HEK293T (cell line): ENCODE measurements around the gene CACHD1.

Source experiments
- CTCF ChIA-PET: fragments of 350-600 bp; formaldehyde crosslinking; extraction: SDS; loops from one replicate; lab custom pipeline; 2021; ENCODE audit warnings: antibody characterized with exemption, inconsistent platforms; lab: Yijun Ruan, JAX
- POLR2A ChIA-PET: fragments of 350-600 bp; formaldehyde crosslinking; extraction: SDS; loops from one replicate; lab custom pipeline; 2020; ENCODE audit warnings: antibody characterized with exemption, inconsistent platforms; lab: Yijun Ruan, JAX
- DNase-seq: peaks from one replicate; pipeline ENCODE4 v3.0.0; 2012; ENCODE audit warnings: mixed read lengths; ENCODE audit errors: extremely low spot score
- ARNT ChIP-seq: fragments of 450-650 bp; IDR thresholded peaks from 2 replicates; pipeline ENCODE4 v1.6.1; 2017; ENCODE audit warnings: mild to moderate bottlenecking
- BHLHE40 ChIP-seq: fragments of 450-650 bp; IDR thresholded peaks from 2 replicates; pipeline ENCODE4 v1.6.1; 2016; ENCODE audit warnings: mild to moderate bottlenecking, moderate library complexity, borderline replicate concordance
- CTBP1 ChIP-seq: fragments of 450-650 bp; IDR thresholded peaks from 2 replicates; pipeline ENCODE4 v1.6.1; 2016; ENCODE audit warnings: borderline replicate concordance
- ELF4 ChIP-seq: fragments of 450-650 bp; IDR thresholded peaks from 2 replicates; pipeline ENCODE4 v1.6.1; 2017; ENCODE audit warnings: antibody characterized with exemption
- FOXA1 ChIP-seq: fragments of 450-650 bp; IDR thresholded peaks from 2 replicates; pipeline ENCODE4 v1.6.1; 2016; ENCODE audit warnings: mild to moderate bottlenecking
- FOXK2 ChIP-seq: fragments of 450-650 bp; IDR thresholded peaks from 2 replicates; pipeline ENCODE4 v1.6.1; 2016; ENCODE audit warnings: mild to moderate bottlenecking
- FOXM1 ChIP-seq: fragments of 450-650 bp; IDR thresholded peaks from 2 replicates; pipeline ENCODE4 v1.6.1; 2017; ENCODE audit warnings: mild to moderate bottlenecking, borderline replicate concordance
- HDGF ChIP-seq: fragments of 450-650 bp; IDR thresholded peaks from 2 replicates; pipeline ENCODE4 v1.6.1; 2017; ENCODE audit warnings: antibody characterized with exemption, borderline replicate concordance
- L3MBTL2 ChIP-seq: fragments of 450-650 bp; conservative IDR thresholded peaks from 2 replicates; pipeline ENCODE4 v1.6.1; 2016; ENCODE audit warnings: mild to moderate bottlenecking
- LEF1 ChIP-seq: fragments of 450-650 bp; IDR thresholded peaks from 2 replicates; pipeline ENCODE4 v1.6.1; 2017; ENCODE audit warnings: mild to moderate bottlenecking, borderline replicate concordance
- NFRKB ChIP-seq: fragments of 450-650 bp; IDR thresholded peaks from 2 replicates; pipeline ENCODE4 v1.6.1; 2016; ENCODE audit warnings: mild to moderate bottlenecking, moderate library complexity
- SP1 ChIP-seq: fragments of 450-650 bp; IDR thresholded peaks from 2 replicates; pipeline ENCODE4 v1.6.1; 2017
- SUZ12 ChIP-seq: fragments of 450-650 bp; IDR thresholded peaks from 2 replicates; pipeline ENCODE4 v1.6.1; 2016; ENCODE audit warnings: mild to moderate bottlenecking
- TARDBP ChIP-seq: fragments of 450-650 bp; IDR thresholded peaks from 2 replicates; pipeline ENCODE4 v1.6.1; 2016
- ZNF384 ChIP-seq: fragments of 450-650 bp; IDR thresholded peaks from 2 replicates; pipeline ENCODE4 v1.6.1; 2016
- TF ChIP-seq, protein P1 (sequence below): fragments of 450-650 bp; IDR thresholded peaks from 2 replicates; pipeline ENCODE4 v1.6.1; 2016

The CACHD1 gene

DNA sequence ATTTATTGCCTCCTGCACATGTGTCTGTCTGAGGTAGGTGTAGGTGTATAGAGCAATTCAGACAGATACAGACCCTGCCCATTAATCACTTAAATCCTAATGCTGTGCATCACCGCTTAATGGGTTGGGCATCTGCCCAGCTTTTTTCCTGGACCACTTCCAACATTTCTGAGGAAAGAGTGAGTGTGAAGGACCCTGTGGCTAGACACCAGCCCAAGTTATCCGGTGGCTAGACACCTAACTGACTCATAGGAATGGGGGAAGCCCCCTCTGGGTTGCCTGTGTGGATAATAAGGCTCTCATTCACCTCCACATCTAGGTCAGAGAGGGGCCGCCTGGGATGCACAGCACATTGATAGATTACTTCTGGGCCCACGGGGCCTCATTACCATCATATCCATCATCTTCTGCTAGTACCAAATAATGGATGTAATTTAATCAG, 153.8 kb downstream of the CACHD1 start:
- TF ChIP-seq, protein P1, sequence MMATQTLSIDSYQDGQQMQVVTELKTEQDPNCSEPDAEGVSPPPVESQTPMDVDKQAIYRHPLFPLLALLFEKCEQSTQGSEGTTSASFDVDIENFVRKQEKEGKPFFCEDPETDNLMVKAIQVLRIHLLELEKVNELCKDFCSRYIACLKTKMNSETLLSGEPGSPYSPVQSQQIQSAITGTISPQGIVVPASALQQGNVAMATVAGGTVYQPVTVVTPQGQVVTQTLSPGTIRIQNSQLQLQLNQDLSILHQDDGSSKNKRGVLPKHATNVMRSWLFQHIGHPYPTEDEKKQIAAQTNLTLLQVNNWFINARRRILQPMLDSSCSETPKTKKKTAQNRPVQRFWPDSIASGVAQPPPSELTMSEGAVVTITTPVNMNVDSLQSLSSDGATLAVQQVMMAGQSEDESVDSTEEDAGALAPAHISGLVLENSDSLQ: 0 out of 2 replicates have a peak, but pooled peaks have one; percentile 6
- no peak for TF ChIP-seq ARNT
- ChIA-PET CTCF (interaction anchor here (0.8 kb wide), 1 partner anchor 52 kb away, joined by 3 read pairs; no protein-coding TSS in a partner anchor), POLR2A (no interaction called here)
- DNase-seq: no peak

DNA sequence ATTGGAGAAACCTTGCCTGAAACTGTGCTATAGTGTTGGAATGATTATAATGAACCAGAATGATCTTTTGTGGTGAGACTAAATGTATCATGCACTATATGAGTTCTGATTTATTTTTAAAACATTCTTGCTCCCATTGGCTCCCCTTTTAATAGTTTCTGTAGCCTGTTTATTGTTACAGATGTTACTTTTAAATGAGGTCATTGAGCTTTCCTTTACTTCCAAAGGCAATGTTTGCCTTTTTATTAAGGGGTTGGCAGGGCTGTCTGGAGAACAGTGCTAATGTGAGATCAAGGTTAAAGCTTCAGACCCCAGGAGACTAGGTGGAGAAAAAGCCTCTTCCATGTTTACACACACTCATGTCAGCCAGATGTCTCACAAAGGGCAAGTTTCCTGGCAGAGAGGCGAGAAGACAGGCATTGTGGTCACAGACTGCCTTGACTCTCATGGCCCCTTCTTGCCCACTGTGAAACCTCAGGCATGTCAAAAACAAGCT, 154.3 kb downstream of the CACHD1 start:
- DNase-seq: no peak
- TF ChIP-seq ELF4 (no peak), TARDBP (no peak), ZNF384 (no peak), BHLHE40 (no peak), FOXM1 (no peak), FOXK2 (no peak), LEF1 (no peak), L3MBTL2 (no peak), HDGF (no peak), NFRKB (no peak), ARNT (no peak), CTBP1 (no peak), SUZ12 (no peak), FOXA1 (no peak), SP1 (no peak)
- TF ChIP-seq, protein P1: no peak
- ChIA-PET CTCF (interaction anchor here (0.5 to 0.8 kb wide), 2 partner anchors 52 to 534 kb away, joined by 3 read pairs; no protein-coding TSS in a partner anchor), POLR2A (no interaction called here)

DNA sequence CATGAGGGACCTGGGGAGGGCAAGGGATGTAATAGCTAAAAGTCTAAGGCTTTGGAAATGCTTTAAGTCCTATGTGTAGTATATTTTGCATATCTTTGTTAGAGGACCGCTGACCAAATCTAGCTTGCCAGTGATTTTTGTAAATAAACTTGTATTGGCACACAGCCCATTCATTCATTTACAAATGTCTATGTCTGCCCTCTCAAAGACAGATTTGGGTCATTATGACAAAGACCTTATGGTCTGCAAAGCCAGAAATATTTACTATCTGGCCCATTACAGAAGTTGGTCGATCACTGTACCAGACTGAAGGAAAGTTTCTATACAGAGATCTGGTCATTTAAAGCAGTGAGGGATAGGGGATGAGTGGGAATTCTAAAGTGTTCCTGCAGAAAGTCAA, 154.9 kb downstream of the CACHD1 start:
- DNase-seq: no peak
- no peak for TF ChIP-seq LEF1
- TF ChIP-seq SP1: no peak
- no peak for TF ChIP-seq L3MBTL2
- no peak for TF ChIP-seq SUZ12
- no peak for TF ChIP-seq BHLHE40
- TF ChIP-seq ZNF384: no peak
- TF ChIP-seq FOXA1: no peak
- no peak for TF ChIP-seq FOXK2
- no peak for TF ChIP-seq NFRKB
- TF ChIP-seq TARDBP: no peak
- no peak for TF ChIP-seq ARNT
- CTCF ChIA-PET: interaction anchor here (0.5 to 0.8 kb wide), 2 partner anchors 51 to 533 kb away, joined by 3 read pairs; no protein-coding TSS in a partner anchor
- POLR2A ChIA-PET: no interaction called here

DNA sequence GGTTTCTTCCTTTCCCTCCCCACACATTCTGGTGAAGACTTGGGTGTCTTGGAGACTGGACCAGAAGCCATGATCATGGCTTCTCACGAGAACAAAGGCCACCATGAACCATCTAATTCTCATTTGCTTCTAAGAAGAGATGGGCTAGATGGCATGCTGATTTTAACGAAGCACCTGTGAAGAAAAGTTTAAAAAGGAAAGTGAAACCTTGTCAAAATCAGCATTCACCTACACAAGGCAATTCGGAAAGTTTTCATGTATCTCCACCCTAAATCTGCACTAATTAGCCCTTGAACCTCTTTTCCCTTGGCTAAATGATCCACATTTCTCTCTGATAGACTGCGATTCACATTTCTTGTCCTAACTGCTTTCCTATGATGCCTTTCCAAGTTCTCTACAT, 160.7 kb downstream of the CACHD1 start:
- no peak for DNase-seq
- no peak for TF ChIP-seq LEF1
- no peak for TF ChIP-seq L3MBTL2
- TF ChIP-seq FOXM1: no peak
- TF ChIP-seq SUZ12: no peak
- no peak for TF ChIP-seq ZNF384
- no peak for TF ChIP-seq FOXA1
- no peak for TF ChIP-seq ELF4
- ChIA-PET POLR2A (no interaction called here), CTCF (no interaction called here)

DNA sequence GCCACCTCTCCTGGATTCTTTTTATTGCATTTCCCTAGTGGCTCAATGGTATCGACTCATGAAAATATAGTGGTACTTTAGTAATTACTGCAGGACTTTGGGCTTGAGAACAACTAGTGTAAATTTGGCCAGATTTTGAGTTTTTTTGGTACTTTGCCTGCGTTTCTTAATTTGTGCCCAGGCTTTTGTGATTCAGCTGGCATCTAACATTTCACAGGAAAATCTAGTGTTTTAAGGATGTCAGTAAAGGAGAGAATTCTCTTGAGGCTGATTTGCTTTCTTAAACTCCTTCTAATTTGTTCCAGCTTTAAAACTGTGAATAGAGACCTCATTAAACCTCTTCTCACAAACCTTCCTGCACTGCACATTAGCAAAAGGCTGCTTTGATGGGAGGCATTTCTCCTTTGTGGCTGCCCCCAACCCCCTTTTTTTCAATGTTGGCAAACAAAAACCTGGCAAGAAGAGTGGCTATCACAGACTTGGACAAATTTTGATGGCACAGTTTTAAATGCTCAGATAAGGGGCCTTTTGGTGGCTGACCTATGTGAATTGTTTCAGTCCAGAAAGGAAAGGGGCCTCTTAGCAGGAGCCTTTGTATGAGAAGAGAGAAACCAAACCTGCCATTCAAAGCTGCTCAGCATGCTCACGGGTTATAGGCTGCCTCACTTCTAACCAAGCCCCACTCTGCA, 161.6 kb downstream of the CACHD1 start:
- no peak for DNase-seq
- ChIA-PET CTCF (no interaction called here), POLR2A (no interaction called here)
- no peak for TF ChIP-seq FOXA1
- TF ChIP-seq CTBP1: no peak
- TF ChIP-seq L3MBTL2: no peak
- no peak for TF ChIP-seq LEF1
- no peak for TF ChIP-seq SP1
- TF ChIP-seq FOXM1: no peak
- TF ChIP-seq ARNT: no peak
- no peak for TF ChIP-seq ELF4
- no peak for TF ChIP-seq TARDBP
- TF ChIP-seq ZNF384: no peak
- no peak for TF ChIP-seq FOXK2
- TF ChIP-seq HDGF: no peak
- TF ChIP-seq, protein P1: no peak
- no peak for TF ChIP-seq SUZ12
- TF ChIP-seq NFRKB: no peak

DNA sequence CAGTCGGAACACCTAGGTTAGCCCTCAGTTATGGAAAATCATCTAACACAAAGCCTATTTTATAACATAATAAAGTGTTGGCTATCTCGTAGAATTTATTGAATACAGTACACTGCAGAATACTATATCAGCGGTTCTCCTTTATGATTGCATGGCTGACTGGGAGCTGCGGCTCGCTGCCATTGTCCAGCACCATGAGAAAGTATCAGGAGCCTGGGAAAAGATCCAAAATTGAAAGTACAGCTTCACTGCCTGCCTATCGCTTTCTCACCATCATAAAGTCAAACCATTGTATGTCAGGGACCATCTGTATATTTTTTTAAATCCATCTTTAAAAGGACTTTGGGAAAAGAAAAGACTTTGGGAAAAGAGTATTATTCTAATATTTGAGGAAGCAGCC, 163.0 kb downstream of the CACHD1 start:
- DNase-seq: no peak
- no peak for TF ChIP-seq SUZ12
- no peak for TF ChIP-seq FOXK2
- TF ChIP-seq LEF1: no peak
- TF ChIP-seq NFRKB: no peak
- no peak for TF ChIP-seq TARDBP
- TF ChIP-seq SP1: no peak
- TF ChIP-seq CTBP1: no peak
- TF ChIP-seq ARNT: no peak
- no peak for TF ChIP-seq HDGF
- TF ChIP-seq ZNF384: no peak
- no peak for TF ChIP-seq FOXA1
- TF ChIP-seq BHLHE40: no peak
- TF ChIP-seq, protein P1: no peak
- no peak for TF ChIP-seq FOXM1
- TF ChIP-seq ELF4: no peak
- no peak for TF ChIP-seq L3MBTL2
- ChIA-PET CTCF (no interaction called here), POLR2A (no interaction called here)
